GM21367 (cell line): Measurements from ENCODE around the gene CHMP6.

Experiments used
- ATAC-seq: cut with Tn5 transposase; IDR thresholded peaks from one replicate; pipeline ENCODE4 v1.9.1; 2021; ENCODE audit not compliant: unreplicated experiment

The CHMP6 gene

DNA sequence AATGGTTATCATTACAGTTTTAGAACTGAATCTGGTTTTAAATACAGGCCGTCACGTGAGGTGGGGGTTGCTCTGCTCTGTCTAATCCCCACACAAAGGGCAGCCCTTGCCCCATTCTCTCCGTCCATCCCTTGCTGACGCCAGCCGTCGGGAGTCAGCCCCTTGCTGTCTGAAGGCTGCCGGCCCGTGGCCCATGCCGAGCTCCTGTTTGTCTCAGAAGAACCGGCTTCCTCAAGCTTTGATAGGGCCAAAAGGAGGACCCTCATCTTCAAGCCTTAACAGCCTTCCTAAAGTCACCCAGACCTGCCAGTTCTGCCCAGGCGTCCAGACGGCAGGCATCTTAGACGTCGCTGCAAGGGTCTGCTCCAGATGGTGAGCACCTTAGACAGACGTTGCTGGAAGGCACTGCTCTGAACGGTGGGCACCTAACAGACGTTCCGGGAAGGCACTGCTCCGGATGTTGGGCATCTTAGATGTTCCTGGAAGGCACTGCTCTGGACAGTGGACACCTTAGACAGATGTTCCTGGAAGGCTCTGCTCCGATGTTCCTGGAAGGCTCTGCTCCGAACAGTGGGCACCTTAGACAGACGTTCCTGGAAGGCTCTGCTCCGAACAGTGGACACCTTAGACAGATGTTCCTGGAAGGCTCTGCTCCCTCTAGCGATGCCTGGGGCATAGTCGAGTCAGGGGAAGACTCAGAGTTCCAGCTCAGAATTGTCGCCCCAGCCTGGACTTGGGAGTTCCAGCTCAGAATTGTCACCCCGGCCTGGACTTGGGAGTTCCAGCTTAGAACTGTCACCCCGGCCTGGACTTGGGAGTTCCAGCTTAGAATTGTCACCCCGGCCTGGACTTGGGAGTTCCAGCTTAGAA is 35.1 kb upstream of the CHMP6 start:
- no peak for ATAC-seq

- no peak for ATAC-seq
These were observed 34.1 kb upstream of the CHMP6 start for GRCh38 chr17:80957461-80957941.

GRCh38 chr17:80959330-80960036 is 32.2 kb upstream of the CHMP6 start:
- no peak for ATAC-seq

GRCh38 chr17:80960037-80960796 is 31.4 kb upstream of the CHMP6 start:
- no peak for ATAC-seq

GRCh38 chr17:80960797-80961452 is 30.7 kb upstream of the CHMP6 start:
- ATAC-seq, result no peak

GRCh38 chr17:80961541-80962330 is 29.9 kb upstream of the CHMP6 start:
- no peak for ATAC-seq

DNA sequence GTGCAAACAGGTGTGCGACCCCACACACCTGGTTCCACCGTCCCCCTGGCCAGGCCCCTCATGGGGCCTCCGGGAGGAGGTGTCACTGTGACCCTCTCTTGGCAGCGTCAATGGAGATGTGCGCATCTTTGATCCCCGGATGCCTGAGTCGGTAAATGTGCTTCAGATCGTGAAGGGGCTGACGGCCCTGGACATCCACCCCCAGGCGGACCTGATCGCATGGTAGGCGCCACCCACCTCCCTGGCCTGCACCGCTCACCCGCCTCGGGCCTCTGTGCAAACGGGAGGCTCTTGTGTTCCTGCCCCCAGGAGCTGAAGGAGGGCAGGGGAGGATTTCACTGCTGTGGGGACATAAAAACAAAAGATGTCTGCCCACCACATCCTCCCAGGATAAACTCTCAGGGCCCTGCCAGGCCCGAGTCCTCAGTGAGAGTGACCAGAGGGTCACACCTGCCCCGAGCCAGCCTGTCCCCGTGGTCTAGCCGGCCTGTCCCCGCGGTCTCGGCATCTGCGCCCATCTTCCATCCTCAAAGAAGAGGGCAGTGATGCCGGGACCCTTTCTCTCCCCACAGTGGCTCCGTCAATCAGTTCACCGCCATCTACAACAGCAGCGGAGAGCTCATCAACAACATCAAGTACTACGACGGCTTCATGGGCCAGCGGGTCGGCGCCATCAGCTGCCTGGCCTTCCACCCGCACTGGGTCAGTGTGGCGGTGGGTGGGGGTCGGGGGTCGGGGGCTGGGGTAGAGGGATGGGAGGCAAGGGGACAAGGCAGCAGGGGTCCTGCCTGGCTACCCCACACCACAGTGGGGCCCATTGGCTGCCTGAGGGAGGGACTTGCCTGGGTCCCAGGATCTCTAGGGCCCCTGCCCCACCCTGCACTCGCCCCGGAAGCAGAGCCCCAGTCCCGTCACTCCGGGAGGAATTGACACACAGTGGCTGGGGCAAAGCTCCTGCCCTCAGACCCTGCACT is 29.0 kb upstream of the CHMP6 start:
- no peak for ATAC-seq

DNA sequence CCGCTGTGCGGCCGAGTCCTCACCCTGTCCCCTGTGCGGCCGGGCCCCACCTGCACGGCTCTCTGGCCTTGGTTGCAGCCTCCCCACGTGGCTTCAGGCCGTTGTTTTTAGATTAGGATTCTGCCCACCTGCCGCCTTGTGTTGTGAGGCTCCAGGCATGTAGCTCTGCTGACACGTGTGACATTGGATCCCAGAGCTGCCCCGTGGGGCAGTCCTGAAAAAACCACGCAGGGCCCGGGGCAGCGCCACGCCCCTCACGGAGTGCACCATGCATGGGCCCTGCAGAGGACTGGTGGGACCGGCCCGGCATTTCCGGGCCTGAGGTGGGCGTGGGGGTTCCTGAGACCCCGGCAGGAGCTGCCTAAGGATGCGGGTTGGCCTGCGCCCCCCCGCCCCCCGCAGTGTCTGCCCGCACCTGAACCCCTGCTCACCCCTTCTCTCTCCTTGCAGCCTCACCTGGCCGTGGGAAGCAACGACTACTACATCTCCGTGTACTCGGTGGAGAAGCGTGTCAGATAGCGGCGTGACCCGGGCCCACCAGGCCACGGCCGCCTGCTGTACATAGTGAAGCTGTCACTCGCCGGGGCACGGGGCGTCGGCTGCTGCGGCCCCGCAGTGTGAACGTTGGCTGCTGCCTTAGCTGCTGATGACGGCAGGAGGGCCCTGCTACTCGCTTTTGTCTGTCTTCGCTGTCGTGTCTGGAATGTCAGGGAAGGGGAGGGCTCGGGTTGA is 27.7 kb upstream of the CHMP6 start:
- no peak for ATAC-seq

DNA sequence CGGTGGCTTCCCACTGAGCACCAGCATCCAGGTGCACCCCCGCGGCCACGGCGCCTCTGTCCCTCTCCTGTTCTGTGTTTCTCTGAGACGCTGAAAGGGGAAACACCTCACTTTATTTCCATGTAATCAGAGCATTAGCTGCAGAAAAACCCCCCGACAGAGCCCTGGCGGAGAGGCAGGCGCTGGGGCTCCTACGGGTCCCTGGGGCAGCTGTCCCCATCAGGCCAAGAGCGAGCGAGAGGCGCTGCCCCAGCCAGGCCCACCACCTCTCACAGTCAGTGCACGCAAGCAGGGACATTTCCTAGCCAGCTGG is 27.1 kb upstream of the CHMP6 start:
- no peak for ATAC-seq

GRCh38 chr17:80964859-80965580 is 26.6 kb upstream of the CHMP6 start:
- ATAC-seq, result no peak

- no peak for ATAC-seq
These were observed 26.0 kb upstream of the CHMP6 start for GRCh38 chr17:80965606-80966005.

DNA sequence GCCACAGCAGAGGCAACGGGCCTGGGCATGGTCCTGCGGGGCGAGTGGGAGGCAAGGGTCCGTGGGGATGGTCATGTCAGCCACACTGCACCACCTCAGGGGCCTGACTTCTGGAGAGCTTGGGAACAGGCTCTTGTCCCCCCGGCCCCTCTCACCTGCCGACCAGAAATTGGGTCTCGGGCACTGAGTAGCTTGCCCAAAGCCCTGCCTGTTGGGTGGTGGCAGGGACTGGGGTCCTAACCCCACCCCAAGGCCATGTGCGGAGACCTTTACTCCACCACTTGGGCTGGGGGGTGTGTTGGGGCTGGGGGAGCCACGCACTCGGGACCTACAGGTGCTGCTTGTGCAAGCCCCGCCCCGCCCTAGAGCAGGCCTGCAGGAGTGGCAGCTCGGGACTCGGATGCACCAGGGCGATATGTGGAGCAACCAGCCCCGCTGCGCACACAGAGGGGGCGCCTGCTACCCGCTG is 24.2 kb upstream of the CHMP6 start:
- no peak for ATAC-seq

DNA sequence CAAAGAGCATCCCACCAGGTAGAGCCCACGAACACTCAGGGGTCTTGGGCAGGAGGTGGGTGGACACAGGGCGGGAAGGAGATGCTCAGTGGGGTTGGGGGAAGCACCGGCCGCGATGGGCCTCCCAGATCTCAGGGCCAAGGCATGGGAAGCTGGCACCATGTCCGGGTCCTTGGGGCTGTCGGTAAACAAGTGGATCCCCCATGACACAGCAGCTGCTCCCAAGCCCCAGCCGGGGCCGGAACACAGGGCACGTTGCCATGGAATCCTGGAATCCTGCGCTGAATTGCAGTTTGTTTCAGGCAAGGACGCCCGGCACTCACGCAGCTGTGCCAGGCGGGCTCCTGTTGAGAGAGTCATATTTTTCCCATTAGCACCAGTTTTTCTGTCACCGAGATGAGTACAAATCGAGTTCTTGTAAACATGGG is 23.0 kb upstream of the CHMP6 start:
- no peak for ATAC-seq

DNA sequence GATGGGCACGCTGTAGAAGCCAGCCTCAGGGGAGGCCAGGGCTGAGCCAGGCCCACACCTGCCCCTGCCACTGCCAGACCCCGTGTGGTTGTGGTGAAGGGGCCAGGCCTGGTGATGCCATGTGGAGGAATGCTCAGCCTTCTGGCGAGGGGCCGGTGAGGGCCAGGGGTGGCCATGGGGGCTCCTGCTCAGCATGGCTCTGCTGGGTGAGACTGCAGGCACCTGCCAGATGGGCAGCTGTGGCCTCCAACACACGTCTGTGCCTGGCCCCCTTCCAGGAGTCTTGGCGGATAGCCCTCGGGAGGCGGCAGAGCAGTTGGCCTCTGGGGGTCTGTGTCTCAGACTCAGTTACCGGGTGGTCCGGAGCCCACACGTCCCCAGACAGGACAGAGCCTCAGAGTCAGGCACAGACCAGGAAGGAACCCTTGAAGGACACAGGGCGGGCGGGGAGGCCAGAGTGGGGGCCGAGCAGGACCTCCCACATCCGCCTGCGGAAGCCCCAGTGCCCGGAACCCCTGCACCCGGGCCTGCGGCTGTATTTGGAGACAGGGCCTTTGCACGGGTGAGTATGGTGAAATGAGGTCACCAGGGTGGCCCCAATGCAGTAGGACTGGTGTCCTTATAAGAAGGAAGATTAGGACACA is 22.5 kb upstream of the CHMP6 start:
- no peak for ATAC-seq

DNA sequence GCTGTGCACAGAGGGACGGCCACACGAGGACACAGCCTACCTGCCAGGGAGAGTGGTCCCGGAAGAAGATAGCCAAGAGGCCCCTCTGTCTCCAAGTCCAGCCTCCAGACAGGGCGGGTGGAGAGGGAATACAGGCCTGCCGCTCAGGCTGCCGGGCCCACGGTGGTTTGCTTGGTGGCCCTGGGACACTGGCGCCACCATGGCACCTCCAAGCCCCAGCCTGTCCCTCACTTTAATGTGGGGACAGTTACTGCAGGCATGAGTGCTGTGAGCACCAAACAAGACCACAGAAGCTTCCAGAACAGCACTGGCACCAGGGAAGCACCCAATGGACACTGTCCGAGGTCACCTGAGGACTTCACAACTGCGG is 22.0 kb upstream of the CHMP6 start:
- ATAC-seq, result no peak

DNA sequence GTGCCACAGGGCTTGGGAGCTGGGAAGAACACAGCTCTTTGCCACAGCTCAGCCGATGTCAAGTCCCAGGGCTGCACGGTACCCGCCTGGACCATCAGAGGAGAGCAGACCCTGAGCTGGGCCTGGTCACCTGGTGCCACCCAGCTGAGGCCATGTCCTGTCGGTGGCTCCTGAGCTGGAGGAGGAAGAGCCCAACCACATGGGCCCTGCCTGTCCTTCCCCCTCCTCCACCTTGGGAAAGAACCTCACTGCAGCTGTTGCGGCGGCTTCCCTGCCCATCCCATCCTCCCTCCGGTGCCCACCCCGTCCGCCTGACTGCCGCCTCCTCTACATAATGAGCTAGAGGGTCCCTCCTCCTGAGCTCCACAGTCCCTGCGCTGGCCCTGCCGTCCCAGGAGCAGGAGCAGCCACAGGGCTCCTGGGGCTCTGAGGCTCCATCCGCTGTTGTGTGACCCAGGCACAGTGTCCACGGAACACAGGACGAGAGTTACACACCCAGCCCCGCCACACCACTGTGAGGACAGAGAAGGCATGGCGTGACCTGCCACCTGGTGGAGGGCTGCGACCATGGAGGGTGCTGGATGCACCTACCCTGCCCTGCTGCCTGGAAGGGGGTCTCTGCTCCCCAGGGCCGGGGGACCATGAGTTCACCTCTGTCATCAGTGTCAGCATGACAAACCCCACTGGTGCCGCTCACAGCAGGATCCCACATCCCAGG is 21.4 kb upstream of the CHMP6 start:
- ATAC-seq, result no peak
